Esophagus mucosa (tissue), 1 donor: ENCODE measurements around the gene CDH23. TPM values are rescaled to one million over a fixed set of nuclear protein-coding genes. Genes with fewer than 3 reads are reported as not detected.

Experiments used
- ATAC-seq: fragments of 200-7000 bp; cut with Tn5 transposase; one replicate; pipeline ENCODE4 v1.9.1; 2020
- total RNA-seq: library from RNA; stranded (reverse); gene quantifications from one replicate; pipeline ENCODE4 v1.2.4, GENCODE V29; 2023
- donor health status: DM: yes; HTN: yes; CAD: no.

CDH23 gene
- total RNA-seq, 1 donor from 2014 or later = 1.3 TPM

DNA sequence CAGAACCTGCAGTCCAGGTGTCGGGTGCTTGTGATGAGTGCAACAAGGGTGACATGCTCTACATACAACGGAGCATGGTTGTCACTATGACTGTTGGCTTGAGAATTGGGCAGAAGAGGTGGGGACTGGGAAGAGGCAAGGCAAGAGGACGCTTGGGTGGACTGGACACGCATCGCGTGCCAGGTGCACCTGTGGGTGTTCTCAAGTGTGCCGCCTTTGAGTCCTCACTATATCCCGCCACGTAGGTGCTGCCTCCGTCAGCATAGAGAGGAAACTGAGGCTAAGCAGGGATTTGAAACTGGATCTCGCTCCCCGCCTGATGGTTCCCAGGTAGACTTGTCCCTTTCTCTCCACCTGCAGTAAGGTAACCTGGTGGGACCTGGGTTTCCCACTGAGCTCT, 27.2 kb downstream of the CDH23 start:
- no peak for ATAC-seq

DNA sequence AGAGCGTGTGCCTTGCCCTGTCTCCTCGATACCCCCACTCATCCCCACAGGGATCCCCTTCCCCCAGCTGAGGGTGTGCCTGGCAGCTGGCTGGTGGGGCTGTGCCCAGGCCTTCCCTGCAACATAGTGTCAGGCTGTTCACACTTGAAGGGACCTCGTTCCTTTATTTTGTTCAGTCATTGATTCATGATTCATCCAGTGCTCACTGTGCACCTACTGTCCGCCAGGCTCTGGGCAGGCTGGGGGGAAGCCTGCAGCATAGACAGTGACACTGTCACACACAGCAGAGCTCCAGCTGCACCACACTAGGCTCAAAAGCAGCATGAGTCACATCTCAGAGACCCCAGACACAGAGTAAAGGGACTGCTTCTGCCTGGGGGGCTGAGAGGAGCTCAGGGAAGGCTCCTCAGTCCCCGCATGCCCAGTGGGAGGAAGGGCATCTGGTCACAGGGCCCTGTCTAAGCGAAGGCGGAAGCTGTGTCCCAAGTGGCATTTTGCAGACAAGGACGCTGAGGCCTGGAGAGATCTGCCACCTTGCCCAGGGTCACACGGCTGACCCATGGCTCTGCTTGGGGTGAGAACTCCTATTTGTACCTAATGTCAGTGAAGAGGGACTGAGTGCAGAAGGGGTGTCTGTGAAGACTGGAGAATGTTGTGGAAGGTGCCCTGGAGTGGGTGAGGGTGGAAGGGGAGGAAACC, 27.9 kb downstream of the CDH23 start:
- ATAC-seq = no peak

DNA sequence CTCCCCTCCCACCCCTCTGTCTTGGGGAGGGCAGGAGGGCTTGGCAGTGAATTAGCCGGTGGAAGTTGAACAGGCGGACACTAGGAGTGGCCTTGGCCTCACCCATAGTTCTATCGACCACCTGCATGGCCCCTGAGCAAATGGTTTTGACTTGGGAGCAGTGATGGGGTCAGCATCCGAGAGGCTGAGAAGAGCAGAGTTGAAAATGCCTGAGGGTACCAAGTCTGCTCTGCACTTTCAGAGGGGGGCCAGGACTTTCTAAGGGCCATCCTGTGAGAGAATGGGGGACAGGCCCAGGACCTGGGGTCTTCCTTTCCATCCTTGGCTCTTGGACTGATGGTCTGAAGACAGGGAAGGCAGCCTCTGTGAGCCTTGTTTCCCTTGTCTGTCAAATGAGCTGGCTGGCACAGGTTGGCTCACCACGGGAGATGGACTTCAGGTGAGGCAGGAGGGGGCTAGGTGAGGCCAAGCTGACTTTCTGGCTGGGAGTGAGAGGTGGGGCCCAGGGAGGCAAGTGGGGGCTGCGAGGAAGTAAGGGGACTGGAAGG, 29.4 kb downstream of the CDH23 start:
- no peak for ATAC-seq

DNA sequence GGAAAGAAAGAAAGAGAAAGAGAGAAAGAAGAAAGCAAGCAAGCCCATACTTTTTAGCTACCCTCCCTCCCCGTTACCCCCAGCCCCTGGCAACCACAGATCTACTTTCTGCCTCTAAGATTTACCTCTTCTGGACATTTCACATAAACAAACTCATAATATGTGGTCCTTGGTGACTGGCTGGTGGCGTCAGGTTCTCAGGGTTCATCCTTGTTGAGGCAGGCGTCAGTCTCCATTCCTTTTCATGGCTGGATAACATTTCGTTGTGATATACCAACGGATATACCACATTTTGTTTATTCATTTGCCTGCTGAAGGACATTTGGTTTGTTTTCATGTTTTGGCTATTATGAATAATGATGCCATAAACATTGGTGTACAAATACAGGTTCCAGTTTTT, 30.5 kb downstream of the CDH23 start:
- ATAC-seq = no peak

DNA sequence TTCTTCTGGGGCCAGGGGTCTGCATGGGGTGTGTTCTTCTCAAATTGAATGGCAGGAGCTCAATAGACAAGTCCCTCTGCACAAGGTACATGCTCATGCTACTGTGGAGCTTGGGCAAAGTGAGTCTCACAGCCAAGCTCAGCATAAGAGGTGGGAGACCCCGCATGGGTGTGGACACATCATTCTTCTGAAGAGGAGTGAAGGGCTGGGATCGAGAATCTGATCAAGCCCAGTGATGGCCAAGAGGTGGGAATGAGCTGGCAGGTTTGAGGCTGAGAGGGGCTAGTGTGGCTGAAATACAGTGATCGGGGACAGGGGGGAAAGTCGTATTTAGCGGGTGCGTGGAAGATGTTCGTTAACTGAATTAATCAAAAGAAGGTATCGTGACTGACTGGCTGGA, 32.6 kb downstream of the CDH23 start:
- ATAC-seq = no peak

DNA sequence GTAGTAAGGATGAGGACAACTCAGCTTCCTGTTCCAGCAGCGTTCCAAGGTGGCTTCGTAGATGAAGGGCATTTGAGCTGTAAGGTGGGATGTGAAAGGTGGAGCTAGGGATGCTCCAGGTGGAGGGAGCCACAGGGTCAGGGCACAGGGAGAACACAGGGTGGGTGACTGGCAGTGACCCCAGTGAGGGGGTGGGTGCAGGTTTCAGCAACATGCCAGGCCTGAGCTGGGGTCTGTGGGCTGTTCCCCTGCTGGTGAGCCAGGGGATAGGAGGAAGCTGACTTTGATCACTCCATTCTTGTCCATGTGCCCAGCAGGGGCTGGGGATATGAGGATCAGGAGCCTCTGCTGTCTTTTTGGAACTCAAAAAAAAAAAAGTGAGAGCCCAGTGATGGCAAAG, 33.2 kb downstream of the CDH23 start:
- ATAC-seq = no peak

DNA sequence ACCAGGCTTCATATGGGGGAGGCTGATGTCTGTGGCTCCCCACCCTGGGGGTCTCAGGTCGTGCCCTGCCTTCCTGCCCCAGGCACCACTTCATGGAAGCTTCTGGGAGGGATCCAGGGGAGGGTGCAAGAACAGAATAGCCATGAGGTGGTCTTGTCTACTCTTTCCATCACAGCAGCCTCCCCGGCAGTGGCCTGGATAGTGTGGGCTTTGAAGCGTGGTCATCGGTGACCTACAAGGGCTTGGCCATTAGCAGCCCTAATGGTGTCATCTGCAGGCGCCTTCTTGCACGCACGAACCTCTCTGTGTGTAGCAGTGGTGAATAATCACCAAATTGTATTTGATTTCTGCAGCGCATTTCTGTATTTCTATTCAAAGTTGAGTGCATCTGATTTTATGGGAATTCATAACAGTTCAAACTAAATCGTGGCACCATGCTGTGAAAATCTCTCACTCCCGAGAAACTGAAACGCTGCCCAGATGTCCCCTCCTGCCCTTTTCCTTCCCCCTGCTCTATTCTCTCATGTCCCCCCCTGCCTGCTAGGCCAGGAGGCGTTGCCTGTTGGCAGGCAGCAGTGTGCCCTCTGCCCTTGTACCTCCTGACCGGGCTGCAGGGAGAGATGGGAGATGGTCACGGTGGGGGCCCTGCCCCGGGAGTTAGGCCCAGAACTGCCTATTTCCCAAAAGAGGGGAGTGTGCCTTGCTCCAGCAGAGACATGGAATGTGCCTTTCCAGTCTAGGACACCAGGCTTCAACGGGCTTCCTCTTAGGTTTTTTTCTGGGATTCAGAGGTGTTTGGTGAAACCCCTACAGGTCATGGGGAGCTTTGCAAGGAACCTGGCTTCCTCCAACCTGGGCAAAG, 34.8 kb downstream of the CDH23 start:
- no peak for ATAC-seq

DNA sequence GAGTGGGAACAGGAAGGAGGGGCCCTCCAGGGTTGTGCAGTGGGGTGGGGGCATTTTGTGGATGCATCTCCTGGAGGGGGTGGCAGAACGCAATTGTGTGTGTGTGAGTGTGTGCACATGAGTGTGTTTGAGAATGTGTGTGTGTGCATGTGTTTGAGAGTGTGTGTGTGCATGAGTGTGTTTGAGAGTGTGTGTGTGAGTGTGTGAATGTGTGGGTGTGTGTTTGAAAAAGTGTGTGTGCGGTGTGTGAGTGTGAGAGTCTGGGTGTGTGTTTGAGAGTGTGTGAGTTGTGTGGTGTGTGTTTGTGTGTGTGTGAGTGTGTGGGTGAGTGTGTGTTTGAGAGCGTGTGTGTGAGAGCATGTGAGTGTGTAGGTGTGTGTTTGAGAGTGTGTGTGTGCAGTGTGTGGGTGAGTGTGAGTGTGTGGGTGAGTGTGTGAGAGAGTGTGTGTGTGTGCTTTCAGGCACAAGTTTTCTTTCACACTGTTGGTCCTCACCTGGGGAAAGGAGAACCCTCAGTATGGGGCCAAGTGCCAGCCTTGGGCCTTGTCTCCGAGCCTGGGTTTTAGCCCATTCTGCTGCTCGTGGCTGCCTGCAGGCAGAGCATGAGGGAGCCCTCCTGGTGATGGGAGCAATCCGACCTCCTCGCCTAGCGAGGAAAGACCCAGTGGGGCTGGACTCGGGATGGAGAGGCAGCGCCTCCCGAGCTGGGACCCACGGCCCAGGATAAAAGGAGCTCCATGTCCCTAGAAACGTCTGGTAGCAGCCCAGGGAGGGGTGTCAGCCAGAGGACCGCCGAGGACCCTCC, 35.6 kb downstream of the CDH23 start:
- ATAC-seq = no peak

DNA sequence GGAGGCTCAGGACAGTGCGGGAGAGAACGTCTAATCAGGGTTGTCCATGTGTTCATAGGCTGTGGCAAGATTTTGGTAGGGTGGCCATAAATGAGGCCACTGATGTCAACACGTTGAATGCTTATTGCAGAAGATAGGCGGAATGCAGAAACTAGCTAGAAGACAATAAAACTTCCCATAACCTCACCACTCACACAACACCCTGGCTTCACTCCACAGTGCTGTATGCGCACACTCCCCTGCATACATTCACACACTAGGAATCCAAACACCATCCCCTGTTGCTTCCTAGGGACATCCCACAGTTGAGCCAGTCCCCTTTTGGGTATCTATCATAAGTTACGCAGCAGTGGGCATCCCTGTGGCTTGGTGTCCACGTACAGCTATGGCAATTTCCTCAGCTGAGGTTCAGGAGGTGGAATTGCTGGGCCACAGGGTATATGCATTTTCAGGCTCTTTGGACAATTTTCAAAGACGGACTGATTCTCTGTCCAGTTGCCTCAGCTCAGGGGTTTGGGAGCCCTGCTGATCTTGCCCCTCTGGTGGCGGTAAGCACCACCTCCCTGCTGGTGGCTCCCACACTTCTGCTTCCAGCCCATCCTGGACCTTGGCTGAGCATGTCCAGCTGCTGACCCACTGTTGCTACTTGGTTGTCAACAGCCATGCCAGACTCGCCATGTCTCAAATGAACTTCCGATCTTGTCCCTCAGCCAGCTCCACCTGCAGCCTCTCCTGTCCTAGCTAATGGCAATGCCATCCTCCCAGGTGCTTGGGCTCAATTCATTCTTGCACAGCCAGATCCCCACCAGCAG, 36.4 kb downstream of the CDH23 start:
- ATAC-seq = no peak

DNA sequence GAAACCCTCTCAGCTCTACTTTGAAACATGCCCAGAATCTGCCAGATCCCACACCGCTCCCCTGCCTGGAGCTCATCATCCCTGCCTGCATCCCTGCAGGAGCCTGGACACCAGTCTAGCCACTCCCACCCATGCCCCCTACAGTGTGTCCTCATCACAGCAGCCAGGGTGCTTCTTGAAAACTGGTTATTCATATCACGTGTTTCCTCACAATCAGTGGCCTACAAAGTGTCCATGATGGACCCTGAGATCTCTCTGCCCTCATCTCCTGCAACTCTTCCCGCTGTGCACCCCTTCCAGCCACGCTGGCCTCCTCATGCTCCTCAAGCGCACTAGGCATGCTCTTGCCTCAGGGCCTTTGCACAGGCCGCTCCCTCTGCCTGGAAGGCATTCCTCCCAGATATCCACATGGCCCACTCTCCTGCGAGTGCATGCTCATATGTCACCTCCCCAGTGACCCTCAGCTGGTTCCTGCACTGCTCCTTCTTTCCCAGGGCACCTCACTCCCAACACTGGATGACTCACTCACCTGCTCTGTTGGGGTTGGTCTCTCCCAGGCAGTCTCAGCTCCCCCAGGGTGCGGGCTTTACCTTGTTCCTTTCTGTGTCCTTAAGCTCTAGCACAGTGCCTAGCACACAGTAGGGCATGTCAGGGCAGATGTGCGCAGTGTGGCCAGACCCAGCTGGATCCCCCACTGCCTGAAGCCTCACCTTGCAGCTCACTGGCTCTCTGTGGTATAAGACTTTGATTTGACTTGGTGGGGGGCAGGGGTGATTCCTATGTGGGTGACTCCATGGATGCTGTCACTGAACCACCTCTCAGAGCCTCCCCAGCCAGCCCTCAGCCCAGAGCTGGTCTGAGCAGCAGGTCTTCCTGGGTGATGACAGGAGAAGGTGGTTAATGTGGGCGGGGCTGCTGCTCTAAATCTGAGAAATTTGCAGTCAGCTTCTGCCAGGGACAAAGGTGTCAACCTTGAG, 37.3 kb downstream of the CDH23 start:
- peak; percentile 45 for ATAC-seq

DNA sequence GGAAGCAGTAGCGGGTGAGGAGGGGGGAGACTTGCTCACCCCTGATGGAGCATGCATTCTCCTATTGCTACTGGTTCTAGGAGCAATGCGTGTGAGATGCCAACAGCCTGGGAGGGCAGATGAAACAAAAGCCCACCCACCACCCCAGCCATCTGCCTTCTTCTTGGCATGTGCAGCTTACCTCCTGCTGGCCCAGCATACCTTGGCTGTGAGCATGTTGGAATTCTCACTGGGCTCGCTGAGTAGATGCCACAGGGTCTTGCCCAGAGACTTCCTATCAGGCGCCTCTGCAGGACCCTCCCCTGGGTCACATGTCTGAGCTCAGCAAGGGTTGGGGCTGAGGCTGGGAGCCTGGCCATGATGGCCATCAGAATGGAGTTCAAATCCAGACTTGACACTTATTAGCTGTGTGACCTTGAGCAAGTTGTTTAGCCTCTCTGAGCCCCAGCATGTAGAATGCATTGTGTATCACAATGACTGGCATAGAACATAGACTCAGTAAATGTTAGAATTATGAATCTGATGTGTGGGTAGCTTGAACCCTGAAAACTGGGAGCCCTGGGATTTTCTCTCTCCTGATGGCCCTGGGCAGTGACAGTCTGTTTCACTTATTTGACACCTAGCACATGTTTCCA, 38.2 kb downstream of the CDH23 start:
- ATAC-seq = no peak

DNA sequence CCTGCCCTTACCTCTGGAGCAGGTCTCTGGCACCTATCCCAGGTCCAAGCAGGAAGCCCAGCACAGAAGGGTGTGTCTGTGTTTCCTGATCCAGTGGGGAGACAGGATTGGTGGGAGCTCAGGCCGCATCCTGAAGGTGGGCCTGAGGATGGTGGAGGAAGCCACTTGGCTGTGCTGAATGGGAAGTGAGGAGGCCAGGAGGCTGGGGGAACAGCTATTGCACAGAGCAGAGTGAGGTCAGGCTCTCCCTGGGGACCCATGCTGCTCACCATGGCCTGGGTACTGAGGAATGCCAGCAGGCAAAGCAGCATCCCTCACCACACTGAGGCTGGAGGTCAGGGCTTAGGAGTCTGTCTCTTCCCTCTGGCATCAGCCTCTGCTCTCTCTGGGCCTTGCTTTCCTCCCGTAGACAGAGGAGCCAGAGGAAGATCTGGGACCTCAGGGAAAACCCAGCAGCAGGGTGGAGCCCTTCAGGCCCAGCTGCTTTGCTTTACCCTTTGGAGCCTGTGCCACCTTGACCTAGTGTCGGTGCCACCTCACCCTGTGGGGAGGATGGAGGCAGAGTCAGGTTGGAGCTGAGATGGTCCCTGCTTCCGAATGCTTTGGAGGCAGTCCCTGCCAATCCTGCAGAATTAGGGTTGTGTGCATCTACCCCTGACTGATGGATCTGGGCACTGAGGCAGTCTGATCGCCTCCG, 39.0 kb downstream of the CDH23 start:
- peak; percentile 19 for ATAC-seq

DNA sequence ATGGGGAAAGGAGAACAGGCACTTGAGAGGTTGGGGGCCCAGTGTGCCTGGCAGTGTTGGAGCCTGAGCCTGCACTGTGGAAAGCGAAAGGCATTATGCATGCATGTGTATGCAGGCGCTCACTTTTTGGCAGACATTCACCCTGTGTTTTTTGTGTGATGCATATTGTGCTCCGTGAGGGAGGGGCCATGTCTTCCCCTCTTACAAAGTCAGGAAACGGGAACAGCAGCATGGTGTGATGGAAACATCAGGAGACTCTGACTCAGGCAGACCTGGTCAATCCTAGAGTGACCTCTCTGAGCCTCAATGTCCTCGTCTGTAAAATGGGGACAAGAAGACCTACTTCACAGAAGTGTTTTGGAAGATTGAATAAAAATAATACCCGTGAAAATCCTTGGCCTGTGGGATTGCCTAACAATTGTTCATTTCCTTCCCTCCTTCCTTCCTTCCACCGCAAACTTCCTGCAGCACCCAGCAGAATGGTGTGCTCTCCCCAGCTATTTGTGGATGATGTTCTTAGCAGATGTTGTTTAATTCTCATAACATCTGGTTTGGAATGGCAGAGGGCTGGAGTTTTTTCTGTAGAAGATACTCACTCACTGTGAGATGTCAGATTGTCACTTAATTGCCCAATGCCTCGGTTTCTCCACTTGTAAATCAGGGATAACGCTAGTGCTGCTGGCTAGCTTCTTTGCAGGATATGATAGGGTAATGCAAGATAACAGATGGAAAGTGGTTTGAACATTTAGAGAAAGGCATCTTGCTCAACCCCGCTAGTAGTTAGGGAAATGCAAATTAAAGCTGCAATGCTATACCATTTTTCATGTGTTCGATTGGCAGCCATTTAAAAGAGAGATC, 39.8 kb downstream of the CDH23 start:
- ATAC-seq = no peak

DNA sequence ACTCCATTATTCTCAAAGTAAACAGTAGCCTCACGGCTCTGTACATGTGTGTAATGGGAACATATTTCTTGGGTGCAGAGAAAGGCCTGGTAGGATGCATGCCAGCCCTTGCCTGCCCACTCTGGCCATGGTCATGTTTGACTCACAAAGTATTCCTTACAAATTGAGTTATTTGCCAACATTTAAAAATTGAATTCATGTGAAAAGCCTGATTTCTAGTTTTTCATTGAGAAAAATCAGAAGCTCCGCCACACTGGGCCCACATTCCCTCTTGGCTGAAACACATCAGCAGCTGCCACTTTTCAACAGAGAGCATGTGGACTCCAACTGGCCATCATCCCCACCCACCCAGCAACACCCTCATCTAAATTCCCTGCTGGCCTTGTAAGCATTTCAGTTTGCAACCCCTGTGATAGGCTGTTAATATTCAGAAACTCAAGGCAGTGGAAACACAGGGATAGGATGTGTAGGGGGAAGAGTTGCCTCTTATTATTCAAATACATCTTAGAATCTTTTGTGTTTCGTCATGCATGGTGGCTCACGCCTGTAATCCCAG, 40.9 kb downstream of the CDH23 start:
- no peak for ATAC-seq

DNA sequence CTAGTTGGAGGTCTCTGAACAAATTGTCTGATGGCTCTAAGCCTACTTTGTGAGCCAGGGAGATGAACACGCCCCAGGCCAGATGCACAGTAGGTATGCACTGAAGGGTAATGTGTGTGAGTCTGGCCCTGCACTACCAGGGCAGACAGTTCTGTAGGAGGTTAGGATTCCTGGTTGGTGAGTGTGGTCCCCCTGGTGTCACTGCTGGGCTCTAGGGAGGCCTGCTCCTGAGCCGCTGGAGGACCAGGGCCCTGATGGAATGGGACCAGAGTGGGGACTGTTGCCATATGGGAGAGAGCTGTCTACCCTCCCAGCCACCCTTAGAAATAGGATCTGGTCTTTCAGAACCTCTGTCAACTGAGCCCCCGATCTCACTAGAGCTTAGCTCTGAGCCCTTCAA, 42.0 kb downstream of the CDH23 start:
- ATAC-seq = no peak

DNA sequence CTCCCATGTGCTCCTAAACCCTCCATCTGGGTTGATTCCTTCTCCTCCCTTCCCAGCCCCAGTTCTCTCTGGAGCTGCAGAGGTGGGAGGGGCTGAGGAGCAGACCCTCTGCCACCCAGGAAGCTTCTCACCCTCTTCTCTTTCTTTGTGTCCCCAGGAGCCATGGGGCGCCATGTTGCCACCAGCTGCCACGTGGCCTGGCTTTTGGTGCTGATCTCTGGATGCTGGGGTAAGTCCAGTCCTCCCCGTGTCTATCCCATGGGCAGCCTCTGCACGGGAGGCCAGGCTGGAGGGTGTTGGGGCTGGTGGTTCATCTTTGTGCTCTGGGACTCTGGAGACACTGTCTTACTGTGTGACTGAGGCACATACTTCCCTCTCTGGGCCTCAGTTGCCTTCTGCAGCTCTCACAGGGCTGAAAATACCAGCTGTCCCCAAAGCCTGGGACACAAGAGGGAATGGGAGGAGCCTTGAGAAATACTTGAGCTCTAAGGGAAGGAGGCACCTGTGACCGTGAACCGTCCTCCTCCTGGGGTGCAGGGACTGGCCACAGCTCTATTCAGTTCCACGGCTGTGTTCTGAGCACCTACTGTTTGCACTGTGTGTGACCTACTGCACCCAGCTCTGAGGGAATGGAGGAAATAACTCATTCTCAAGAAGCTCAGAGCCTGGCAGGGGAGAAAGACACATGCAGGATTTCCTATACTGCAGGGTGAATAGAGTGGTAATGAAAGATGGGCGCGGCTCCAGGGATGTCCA, 43.1 kb downstream of the CDH23 start:
- ATAC-seq = no peak

DNA sequence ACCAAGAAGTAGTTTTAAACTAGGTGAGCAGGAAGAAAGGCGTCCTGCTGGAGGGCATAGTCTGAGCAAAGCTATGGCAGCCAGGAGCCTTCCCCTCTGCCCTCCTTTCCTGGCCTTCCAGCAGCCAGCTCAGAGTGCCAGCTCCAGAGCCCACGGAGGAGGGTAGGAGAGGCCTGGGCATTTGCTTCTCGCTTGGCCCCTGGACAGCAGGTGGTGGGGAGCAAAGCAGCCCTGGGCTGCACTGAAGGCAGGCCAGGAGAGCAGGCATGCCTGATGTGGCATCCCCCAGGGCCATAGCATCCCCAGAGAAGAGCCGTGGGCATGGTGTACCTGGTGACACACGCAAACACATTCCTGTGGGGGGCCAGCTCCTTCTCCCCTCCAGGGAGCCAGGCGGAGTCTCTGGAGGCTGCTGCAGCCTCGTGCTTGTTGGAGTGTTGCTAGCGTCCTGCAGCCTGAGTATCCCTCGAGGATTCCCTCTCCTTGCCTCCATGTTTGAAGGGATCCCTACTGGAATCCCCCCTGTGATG, 43.9 kb downstream of the CDH23 start:
- no peak for ATAC-seq
